Activated CD4-positive, alpha-beta T cell treated with anti-CD3 and anti-CD28 coated beads, Interleukin-2, amount 50 U/mL, for 1 hour (primary cell): ENCODE results near the gene SOS1.
"Not testable (repeated sequence)": the region's sequence is repeated elsewhere in the genome, so short reads cannot be mapped to it uniquely, and the experiment has no call there.

Experiments
- DNase-seq: peaks from one replicate; pipeline ENCODE4 v3.0.0-alpha.2; 2020

The SOS1 gene

GRCh38 chr2:38960609-38961320 lies 160.1 kb downstream of the SOS1 start:
- no peak for DNase-seq

- DNase-seq = peak; percentile 59
Observed at GRCh38 chr2:38959938-38960608, 160.8 kb downstream of the SOS1 start.

GRCh38 chr2:38959466-38959865 lies 161.4 kb downstream of the SOS1 start:
- no peak for DNase-seq

DNA sequence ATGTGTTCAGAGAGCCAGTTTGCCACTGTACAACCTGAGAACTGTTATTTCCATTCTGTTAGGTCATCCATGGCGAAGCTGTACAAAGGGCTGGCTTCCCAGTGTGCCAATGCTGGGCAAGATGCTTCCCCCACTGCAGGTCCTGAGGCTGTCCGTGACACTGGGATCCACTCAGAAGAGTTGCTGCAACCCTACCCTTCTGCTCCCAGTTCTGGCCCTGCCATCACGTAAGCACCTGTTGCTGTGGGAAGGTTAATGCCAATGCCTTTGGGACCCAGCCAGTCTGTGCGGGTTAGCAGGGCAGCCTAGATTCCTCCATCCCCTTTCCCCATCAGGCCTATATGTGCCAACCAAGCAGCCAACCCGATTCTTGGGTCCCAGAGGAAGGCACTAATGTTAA lies 162.9 kb downstream of the SOS1 start:
- DNase-seq = no peak

GRCh38 chr2:38951766-38952165 lies 169.1 kb downstream of the SOS1 start:
- DNase-seq = no peak

- DNase-seq = no peak
Observed at GRCh38 chr2:38948995-38949394, 171.9 kb downstream of the SOS1 start.

- no peak for DNase-seq
Observed at GRCh38 chr2:38948387-38948882, 172.4 kb downstream of the SOS1 start.

- DNase-seq = peak; percentile 58
Observed at GRCh38 chr2:38947241-38948239, 173.3 kb downstream of the SOS1 start.

- DNase-seq = no peak
Observed at GRCh38 chr2:38945911-38946310, 174.9 kb downstream of the SOS1 start.

- DNase-seq = no peak
Observed at GRCh38 chr2:38945372-38945771, 175.5 kb downstream of the SOS1 start.

GRCh38 chr2:38943784-38944183 lies 177.1 kb downstream of the SOS1 start:
- DNase-seq = no peak

- no peak for DNase-seq
Observed at GRCh38 chr2:38940746-38941145, 180.1 kb downstream of the SOS1 start.

DNA sequence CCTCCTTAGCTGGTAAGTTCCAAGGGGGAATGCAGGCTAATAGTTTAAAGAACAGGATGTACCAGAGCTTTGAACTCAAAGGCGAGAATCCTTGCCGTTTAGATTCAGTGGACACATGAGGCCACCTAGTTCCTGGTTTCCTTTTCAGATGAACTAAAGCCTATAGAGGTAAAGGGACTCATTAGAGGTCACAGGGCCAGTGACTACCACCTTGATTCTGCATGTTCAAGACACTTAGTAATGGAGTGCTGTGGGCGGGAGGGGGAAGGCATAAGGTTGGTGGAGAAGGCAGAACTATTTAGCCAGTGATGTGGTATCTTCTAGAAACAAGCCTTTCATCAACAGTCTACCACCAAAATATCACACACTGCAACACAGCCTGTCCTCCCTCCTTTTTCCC lies 183.3 kb downstream of the SOS1 start:
- no peak for DNase-seq

GRCh38 chr2:38936516-38936915 lies 184.3 kb downstream of the SOS1 start:
- not testable (repeated sequence) for DNase-seq

DNA sequence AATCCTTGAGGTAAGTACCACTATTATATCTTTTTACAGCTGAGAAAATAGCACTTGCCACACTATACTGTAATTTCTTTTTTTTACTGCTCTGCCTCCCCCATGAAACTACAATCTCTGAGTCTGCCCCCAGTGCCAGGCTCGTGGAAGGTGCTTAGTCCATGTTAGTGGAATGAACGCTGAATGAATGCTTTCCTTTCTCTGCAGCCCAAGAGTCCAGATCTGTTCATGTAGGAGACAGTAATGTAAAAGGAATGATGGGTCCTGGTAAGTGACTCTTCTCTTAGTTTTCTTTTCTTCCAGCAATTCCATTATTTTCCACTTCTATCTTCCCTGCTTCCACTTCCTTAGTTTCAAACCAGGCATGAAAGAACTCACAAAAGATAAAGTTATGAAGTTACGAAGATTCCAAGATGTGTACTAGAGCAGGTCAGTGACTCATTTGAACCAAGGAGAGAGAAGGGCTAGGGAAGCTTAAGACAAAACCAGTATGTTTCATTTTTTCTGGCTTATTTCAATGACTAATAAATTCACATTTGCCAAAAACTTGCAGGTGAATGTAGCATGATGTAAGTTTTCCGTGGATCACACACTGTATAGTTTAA lies 185.2 kb downstream of the SOS1 start:
- DNase-seq = no peak

GRCh38 chr2:38934742-38935141 lies 186.1 kb downstream of the SOS1 start:
- no peak for DNase-seq

GRCh38 chr2:38933653-38934052 lies 187.2 kb downstream of the SOS1 start:
- no peak for DNase-seq

DNA sequence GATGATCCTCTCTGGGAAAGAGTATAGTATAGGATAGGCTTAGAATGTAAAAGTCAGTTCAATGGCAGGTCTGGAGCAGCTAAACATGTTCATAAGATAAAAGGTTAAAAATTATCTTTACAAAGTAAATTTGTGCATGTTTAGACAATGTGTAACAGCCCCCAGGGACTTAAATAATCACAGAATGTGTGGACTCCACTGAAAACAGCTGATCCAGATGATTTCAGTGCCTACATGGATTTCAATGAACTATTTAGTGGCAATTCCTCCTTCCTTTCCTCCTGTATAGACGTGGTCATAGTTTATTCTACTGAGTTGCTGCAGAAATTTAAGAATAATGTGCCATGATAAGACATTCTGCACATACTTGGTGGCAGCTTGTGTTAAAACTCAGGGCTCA lies 188.3 kb downstream of the SOS1 start:
- DNase-seq = no peak
